Measurements from ENCODE around the gene ACOT12. TPM values are rescaled to one million over a fixed set of nuclear protein-coding genes. Genes with fewer than 3 reads are reported as not detected.

Gene ACOT12
- total RNA-seq = not detected

DNA sequence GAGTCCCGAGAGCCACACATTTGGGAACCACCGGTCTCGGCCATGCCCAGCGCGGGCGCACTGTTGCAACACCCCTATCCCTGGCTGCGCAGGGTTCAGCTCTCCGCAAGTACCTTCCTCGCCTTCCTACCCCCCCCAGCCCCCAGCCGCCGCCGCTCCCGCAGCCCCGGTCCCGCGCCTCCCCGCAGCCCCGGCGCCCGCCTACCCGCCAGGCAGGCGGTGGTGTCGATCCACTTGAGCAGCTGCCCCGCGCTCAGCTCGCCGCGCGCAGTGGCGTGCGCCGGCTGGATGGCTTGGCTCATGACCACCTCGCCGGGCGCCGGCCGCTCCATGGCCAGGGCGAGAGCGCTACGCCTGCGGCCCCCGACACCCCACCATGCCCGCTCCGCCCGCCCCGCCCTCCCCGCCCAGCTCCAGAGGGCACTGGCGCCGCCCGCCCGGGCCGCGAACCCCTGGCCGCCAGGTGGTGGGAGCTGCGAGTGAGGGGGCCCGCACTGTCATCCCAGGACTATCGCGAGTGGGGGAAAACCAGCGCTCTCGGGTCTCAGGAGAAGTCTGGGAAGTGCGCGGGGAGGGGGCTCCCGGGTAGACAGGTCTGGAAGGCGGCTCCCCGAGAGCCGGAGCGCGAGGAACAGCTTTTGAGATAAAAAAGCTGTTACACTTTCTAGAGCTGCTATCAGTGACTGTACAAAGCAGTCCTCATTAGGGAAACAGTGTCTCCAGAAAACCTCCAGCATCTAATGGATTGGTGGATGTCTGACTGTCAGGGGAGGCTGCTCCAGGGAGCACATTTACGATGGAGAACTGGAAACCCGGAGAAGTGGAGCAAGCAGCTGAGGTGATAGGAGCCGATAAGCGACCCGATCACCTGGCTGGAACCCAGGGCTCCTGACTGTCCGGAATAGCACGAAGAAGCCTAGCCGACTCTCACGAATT is at the start of gene ACOT12:
TSS of gene ACOT12 (minus strand) at position 352 of the 936 bp plus-strand sequence. CDS start at position 332, 20 bp downstream.
- intact Hi-C loops (cut with DNase I, micrococcal nuclease) = no loop called here
- peak; percentile 49 for ATAC-seq

DNA sequence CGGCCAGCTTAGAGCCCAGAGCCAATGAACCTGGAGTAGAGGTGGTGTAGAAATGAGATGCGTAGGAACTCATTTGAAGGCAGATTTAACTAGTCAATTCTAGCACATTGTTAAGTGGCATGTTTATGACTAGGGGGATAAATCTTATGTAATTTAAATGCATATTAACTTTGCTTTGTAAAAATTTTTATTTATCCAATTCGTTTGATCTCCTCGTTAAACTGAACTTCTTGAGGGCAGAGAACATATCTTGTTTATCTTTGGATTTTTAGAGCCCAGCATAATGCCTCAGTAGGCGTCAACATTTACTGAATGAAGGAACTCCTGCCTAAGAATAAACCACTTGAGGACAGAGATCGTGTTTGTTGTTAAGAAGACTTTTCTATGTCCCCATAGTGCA is 41.1 kb upstream of the ACOT12 start:
- Mint-ChIP-seq H3K9me3 (ENCODE audit: low read depth) (no peaks in the 10 kb centered on the region), H3K4me3 (no peak overlapping the region), H3K27me3 (no peaks in the 10 kb centered on the region), H3K36me3 (ENCODE audit: low read depth) (no peaks in the 10 kb centered on the region), H3K27ac (no peak overlapping the region), H3K4me1 (no peaks in the 10 kb centered on the region)
- intact Hi-C loops (cut with DNase I, micrococcal nuclease) = no loop called here
- DNase-seq (no peak), ATAC-seq (no peak)
- CTCF ChIA-PET = interaction anchor here (1.1 to 1.9 kb wide), 2 partner anchors 10 to 72 kb away, joined by 3 to 5 read pairs; no protein-coding TSS in a partner anchor
- POLR2A ChIA-PET = no interaction called here

More for the DNA sequence above, at the start of gene ACOT12:
- Mint-ChIP-seq H3K27me3 (peaks cover 58% of the 10 kb centered on the region), H3K4me3 (peak within 1 kb of the TSS; percentile 41), H3K4me1 (peaks cover 3% of the 10 kb centered on the region), H3K36me3 (ENCODE audit: low read depth) (no peaks in the 10 kb centered on the region), H3K9me3 (ENCODE audit: low read depth) (peaks cover 3% of the 10 kb centered on the region), H3K27ac (no peak within 1 kb of the TSS)
- DNase-seq = peak; percentile 22
- CTCF ChIA-PET = interaction anchor here (0.5 to 1.2 kb wide), 3 partner anchors 194 to 777 kb away, joined by 3 to 4 read pairs (median 4); no protein-coding TSS in a partner anchor
- POLR2A ChIA-PET = no interaction called here

DNA sequence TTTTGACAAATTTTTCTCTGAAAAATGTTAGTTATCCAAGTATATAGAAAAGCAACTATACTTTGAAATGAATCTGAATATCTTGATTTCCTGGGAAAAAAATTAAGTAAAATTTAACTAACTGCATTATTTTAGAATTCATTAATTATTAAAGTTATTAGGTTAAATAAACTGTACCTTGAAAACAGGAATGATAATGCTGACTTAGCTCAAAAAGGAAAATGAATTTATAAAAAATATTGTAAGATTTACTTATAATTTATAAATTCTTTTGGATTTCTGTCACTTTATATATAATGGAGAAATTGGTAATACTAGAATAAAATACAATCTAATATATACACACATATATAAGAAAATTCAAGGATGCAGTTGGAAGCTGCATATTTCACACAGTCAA is 36.1 kb upstream of the ACOT12 start:
- peaks cover 2% of the 10 kb centered on the region for H3K36me3 Mint-ChIP-seq (ENCODE audit: low read depth)
- ATAC-seq (no peak), DNase-seq (no peak)
- H3K27ac Mint-ChIP-seq = no peak overlapping the region
- POLR2A ChIA-PET = no interaction called here
- H3K9me3 Mint-ChIP-seq (ENCODE audit: low read depth) = no peaks in the 10 kb centered on the region
- peaks cover 18% of the 10 kb centered on the region for H3K4me1 Mint-ChIP-seq
- intact Hi-C loops (cut with DNase I, micrococcal nuclease) = loop anchor here (5.0 to 10.0 kb wide), 5 partner anchors 315 to 542 kb away; partner anchors contain the start of gene ATG10 (in 1 of the 2)
- no peaks in the 10 kb centered on the region for H3K27me3 Mint-ChIP-seq
- no peak overlapping the region for H3K4me3 Mint-ChIP-seq
- CTCF ChIA-PET = interaction anchor here (0.6 to 0.9 kb wide), 3 partner anchors 9 to 746 kb away, joined by 3 to 4 read pairs (median 3); no protein-coding TSS in a partner anchor

DNA sequence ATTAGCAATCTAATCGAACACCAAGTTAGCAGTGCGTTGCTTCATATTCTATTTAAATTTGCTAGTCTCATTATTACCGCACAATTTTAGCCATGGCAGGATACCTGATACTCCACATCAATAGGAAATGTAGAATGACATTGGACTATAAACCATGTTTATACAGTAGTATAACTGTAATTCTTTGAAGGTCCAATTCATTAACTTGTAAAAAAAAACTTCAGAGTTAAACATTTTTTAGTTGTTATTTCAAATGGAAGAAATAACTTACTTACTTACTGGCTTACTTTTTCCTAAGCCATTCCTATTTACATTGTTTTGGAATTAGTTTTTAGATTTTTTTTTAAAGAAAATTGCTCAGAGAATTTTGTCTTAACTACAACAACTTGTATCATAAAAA is 35.4 kb upstream of the ACOT12 start:
- Mint-ChIP-seq H3K4me1 (peaks cover 18% of the 10 kb centered on the region), H3K27ac (no peak overlapping the region), H3K4me3 (no peak overlapping the region), H3K36me3 (ENCODE audit: low read depth) (peaks cover 2% of the 10 kb centered on the region), H3K27me3 (no peaks in the 10 kb centered on the region), H3K9me3 (ENCODE audit: low read depth) (no peaks in the 10 kb centered on the region)
- intact Hi-C loops (cut with DNase I, micrococcal nuclease) = loop anchor here (5.0 to 10.0 kb wide), 5 partner anchors 315 to 543 kb away; partner anchors contain the start of gene ATG10 (in 1 of the 2)
- ChIA-PET CTCF (interaction anchor here (0.6 to 1.2 kb wide), 4 partner anchors 9 to 747 kb away, joined by 3 to 4 read pairs (median 3); no protein-coding TSS in a partner anchor), POLR2A (no interaction called here)
- no peak for DNase-seq
- no peak for ATAC-seq

DNA sequence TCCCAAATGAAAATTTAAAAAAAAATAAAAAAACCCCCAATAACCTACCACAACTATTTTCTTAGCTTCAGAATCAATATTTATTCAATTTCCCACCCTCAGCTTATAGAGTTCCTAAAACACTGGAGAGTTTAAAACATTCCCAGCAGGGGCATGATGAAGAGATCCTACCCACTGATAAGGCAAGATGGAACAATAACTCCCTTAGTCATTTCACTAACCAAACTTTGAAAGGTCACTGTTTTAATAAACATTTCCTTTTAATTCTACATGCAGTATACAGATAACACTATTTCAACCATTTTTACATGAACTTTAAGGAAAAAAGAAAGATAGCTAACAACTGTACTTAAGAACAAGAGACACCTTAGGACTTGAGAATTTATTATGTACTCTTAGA is 34.9 kb upstream of the ACOT12 start:
- no peak for ATAC-seq
- no peak for DNase-seq
- Mint-ChIP-seq H3K27me3 (no peaks in the 10 kb centered on the region), H3K4me3 (no peak overlapping the region), H3K4me1 (peaks cover 18% of the 10 kb centered on the region), H3K36me3 (ENCODE audit: low read depth) (peaks cover 2% of the 10 kb centered on the region), H3K27ac (no peak overlapping the region), H3K9me3 (ENCODE audit: low read depth) (no peaks in the 10 kb centered on the region)
- ChIA-PET CTCF (interaction anchor here (1.1 to 1.2 kb wide), 2 partner anchors 19 to 31 kb away, joined by 3 read pairs; no protein-coding TSS in a partner anchor), POLR2A (no interaction called here)
- intact Hi-C loops (cut with DNase I, micrococcal nuclease) = loop anchor here (5.0 to 10.0 kb wide), 5 partner anchors 316 to 543 kb away; partner anchors contain the start of gene ATG10 (in 1 of the 2)

DNA sequence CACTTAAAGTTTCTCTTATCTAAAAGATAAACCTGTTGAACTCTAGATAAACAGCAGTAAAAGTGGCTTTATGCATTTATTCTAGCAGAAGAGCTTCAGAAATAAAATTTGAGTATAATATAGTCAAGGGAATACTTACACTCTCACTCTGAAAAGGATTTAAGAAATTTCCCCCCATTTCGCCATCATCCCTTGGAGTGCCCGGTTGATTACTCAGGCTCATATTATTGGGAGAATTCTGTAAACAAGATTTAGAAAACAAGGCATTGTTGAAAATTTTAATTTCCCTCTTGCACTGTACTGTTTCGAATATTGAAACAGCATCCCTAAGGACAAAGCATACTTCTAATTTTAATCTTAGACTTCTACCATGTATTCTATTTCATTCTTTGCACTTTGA is 34.5 kb upstream of the ACOT12 start:
- ChIA-PET POLR2A (no interaction called here), CTCF (interaction anchor here (0.7 to 1.2 kb wide), 3 partner anchors 18 to 515 kb away, joined by 3 read pairs; no protein-coding TSS in a partner anchor)
- H3K36me3 Mint-ChIP-seq (ENCODE audit: low read depth) = peaks cover 2% of the 10 kb centered on the region
- no peak for DNase-seq
- H3K4me3 Mint-ChIP-seq = no peak overlapping the region
- peaks cover 18% of the 10 kb centered on the region for H3K4me1 Mint-ChIP-seq
- H3K27ac Mint-ChIP-seq = no peak overlapping the region
- ATAC-seq = no peak
- intact Hi-C loops (cut with DNase I, micrococcal nuclease) = loop anchor here (5.0 to 10.0 kb wide), 5 partner anchors 316 to 544 kb away; partner anchors contain the start of gene ATG10 (in 1 of the 2)
- no peaks in the 10 kb centered on the region for H3K9me3 Mint-ChIP-seq (ENCODE audit: low read depth)
- H3K27me3 Mint-ChIP-seq = no peaks in the 10 kb centered on the region

DNA sequence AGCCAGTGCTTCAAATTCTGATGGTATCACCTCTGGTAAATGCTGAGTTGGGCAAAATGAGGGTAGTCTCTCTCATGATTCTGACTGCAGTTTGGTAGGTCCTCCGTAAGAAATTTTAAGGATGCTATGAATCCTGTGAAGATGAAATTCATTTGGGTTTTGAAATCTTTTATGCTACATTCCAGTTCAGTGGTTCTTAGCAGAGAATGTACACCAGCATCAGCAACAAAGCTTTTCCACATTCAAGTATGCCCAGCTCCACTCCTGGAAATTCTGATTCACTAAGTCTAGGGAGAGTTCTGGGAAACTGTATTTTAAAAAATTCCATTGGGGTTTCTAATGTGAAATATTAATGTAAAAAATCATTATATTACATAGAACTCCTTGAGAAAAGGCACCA is 33.6 kb upstream of the ACOT12 start:
- CTCF ChIA-PET = interaction anchor here (0.7 to 3.4 kb wide), 4 partner anchors 10 to 738 kb away, joined by 3 to 19 read pairs (median 4); no protein-coding TSS in a partner anchor
- no peaks in the 10 kb centered on the region for H3K9me3 Mint-ChIP-seq (ENCODE audit: low read depth)
- peaks cover 18% of the 10 kb centered on the region for H3K4me1 Mint-ChIP-seq
- intact Hi-C loops (cut with DNase I, micrococcal nuclease) = loop anchor here (5.0 to 10.0 kb wide), 5 partner anchors 317 to 545 kb away; partner anchors contain the start of gene ATG10 (in 1 of the 2)
- H3K27me3 Mint-ChIP-seq = no peaks in the 10 kb centered on the region
- no peak overlapping the region for H3K27ac Mint-ChIP-seq
- peaks cover 2% of the 10 kb centered on the region for H3K36me3 Mint-ChIP-seq (ENCODE audit: low read depth)
- POLR2A ChIA-PET = no interaction called here
- no peak overlapping the region for H3K4me3 Mint-ChIP-seq
- DNase-seq (no peak), ATAC-seq (no peak)

DNA sequence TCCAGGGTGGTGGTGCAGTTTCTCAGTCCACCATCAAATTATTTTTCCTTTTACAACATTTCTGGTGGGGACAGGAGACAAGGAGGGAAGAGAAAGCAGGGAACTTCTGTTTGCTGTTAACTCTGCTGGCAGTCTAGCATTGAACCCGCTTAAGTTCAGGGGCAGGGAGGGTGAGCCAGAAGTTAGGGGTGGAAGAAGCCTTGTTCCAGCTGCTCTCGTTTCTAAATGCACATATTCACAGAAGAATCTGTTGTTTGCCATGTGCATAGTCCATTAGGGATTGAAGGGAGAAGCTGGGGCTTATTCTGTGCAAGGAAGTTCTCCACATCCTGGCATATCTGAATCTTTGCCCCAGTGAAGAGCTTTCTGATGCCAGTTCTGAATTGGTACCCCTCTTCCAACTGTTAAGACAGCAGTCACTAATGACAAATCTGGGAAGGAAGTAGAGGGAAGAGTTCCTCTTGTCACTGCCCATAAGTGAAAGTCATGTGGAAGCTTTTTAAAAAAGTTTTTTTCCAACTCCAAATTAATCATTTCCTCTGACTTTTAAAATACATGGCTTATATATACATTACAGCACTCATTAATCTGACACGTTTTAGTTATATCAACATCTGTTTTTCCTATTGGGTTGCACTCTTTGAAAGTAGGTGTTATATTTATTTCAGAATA is 32.6 kb upstream of the ACOT12 start:
- H3K4me3 Mint-ChIP-seq = no peak overlapping the region
- peaks cover 2% of the 10 kb centered on the region for H3K36me3 Mint-ChIP-seq (ENCODE audit: low read depth)
- peak overlapping the region; percentile 28 for H3K27ac Mint-ChIP-seq
- H3K9me3 Mint-ChIP-seq (ENCODE audit: low read depth) = no peaks in the 10 kb centered on the region
- ChIA-PET POLR2A (no interaction called here), CTCF (interaction anchor here (0.5 to 3.4 kb wide), 18 partner anchors 8 to 1153 kb away, joined by 3 to 19 read pairs (median 4); partner anchors contain the start of gene ATG10)
- peaks cover 21% of the 10 kb centered on the region for H3K4me1 Mint-ChIP-seq
- intact Hi-C loops (cut with DNase I, micrococcal nuclease) = loop anchor here (5.0 to 10.0 kb wide), 5 partner anchors 318 to 546 kb away; partner anchors contain the start of gene ATG10 (in 1 of the 2)
- H3K27me3 Mint-ChIP-seq = no peaks in the 10 kb centered on the region
- ATAC-seq (no peak), DNase-seq (no peak)

DNA sequence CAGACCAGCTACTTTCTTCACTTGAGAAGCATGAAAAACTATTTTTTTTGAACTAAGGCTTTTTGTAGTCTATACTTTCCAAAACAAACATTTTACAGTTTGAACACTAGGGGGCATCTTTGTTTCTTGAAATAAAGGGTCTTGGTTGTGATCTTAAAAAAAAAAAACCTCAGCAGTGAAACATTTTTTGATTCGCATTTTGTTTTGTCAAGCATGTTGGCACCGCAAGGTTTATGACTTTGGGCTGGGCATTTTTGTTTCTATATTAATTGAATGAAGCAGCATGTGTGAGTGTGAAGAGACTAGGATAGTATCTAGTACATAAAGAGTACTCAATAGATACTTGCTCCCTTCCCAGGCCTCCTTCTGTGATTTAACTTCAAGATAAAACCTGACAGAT is 31.6 kb upstream of the ACOT12 start:
- ATAC-seq (peak; percentile 70), DNase-seq (no peak)
- ChIA-PET POLR2A (no interaction called here), CTCF (interaction anchor here (0.7 to 3.4 kb wide), 16 partner anchors 9 to 830 kb away, joined by 3 to 19 read pairs (median 4); no protein-coding TSS in a partner anchor)
- H3K27me3 Mint-ChIP-seq = no peaks in the 10 kb centered on the region
- peaks cover 2% of the 10 kb centered on the region for H3K36me3 Mint-ChIP-seq (ENCODE audit: low read depth)
- intact Hi-C loops (cut with DNase I, micrococcal nuclease) = loop anchor here (1.0 to 10.0 kb wide), 9 partner anchors 319 to 800 kb away; partner anchors contain the start of gene ATG10 (in 1 of the 2)
- no peak overlapping the region for H3K27ac Mint-ChIP-seq
- no peaks in the 10 kb centered on the region for H3K9me3 Mint-ChIP-seq (ENCODE audit: low read depth)
- peaks cover 30% of the 10 kb centered on the region for H3K4me1 Mint-ChIP-seq
- H3K4me3 Mint-ChIP-seq = no peak overlapping the region

DNA sequence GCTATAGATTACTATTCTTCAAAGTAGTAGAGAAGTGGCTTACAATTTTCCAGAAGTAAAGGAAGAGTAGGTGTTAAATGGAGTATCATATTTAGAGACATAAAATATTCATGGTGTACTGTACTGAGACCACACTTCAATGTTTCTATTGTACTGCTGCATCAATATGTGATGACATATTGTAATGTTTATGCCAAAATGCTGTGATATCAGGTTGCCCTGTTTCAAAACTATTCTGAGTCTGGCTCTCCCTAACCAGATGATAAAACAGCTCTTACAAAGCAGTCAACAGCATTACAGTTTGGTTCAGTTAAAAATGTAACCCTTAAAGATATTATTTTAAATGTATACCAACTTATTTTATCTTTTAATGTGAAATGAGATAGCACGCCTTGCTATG is 30.8 kb upstream of the ACOT12 start:
- Mint-ChIP-seq H3K36me3 (ENCODE audit: low read depth) (peaks cover 2% of the 10 kb centered on the region), H3K9me3 (ENCODE audit: low read depth) (no peaks in the 10 kb centered on the region), H3K4me3 (no peak overlapping the region), H3K27ac (no peak overlapping the region), H3K4me1 (peaks cover 38% of the 10 kb centered on the region), H3K27me3 (no peaks in the 10 kb centered on the region)
- intact Hi-C loops (cut with DNase I, micrococcal nuclease) = loop anchor here (1.0 to 10.0 kb wide), 9 partner anchors 320 to 801 kb away; partner anchors contain the start of gene ATG10 (in 1 of the 2)
- DNase-seq = no peak
- CTCF ChIA-PET = interaction anchor here (1.1 to 3.4 kb wide), 10 partner anchors 9 to 741 kb away, joined by 3 to 19 read pairs (median 4); no protein-coding TSS in a partner anchor
- ATAC-seq = no peak
- POLR2A ChIA-PET = no interaction called here

Measured in activated CD4-positive, alpha-beta T cell treated with anti-CD3 and anti-CD28 coated beads for 36 hours (primary cell).